Liver (tissue), 9 donors: ENCODE measurements around the gene KSR1. TPM values are rescaled to one million over a fixed set of nuclear protein-coding genes. Genes with fewer than 3 reads are reported as not detected.

Experiments used
- DNase-seq: peaks from one replicate; pipeline ENCODE4 v3.0.0-alpha.2; 2017; ENCODE audit warnings: low spot score
- H3K27ac ChIP-seq, 2 donors: one replicate each; pipeline ENCODE4 v1.7.0; 2013; ENCODE audit warnings: inconsistent platforms in 2 of 2, low read length in 2 of 2, control low read depth in 1 of 2, low read depth in 1 of 2, mild to moderate bottlenecking in 1 of 2
- H3K27me3 ChIP-seq, 4 donors: one replicate each; pipeline versions ENCODE4 v1.6.1 to v1.7.0; 2013; ENCODE audit warnings: low read length in 3 of 4, inconsistent platforms in 1 of 4, mild to moderate bottlenecking in 1 of 4, moderate library complexity in 1 of 4; ENCODE audit not compliant: control insufficient read depth in 4 of 4, insufficient read depth in 4 of 4
- H3K36me3 ChIP-seq, 4 donors: one replicate each; pipeline versions ENCODE4 v1.6.1 to v1.7.0; 2013; ENCODE audit warnings: low read length in 3 of 4, mild to moderate bottlenecking in 3 of 4, low read depth in 1 of 4, moderate library complexity in 1 of 4; ENCODE audit not compliant: control insufficient read depth in 4 of 4, insufficient read depth in 3 of 4
- H3K4me1 ChIP-seq, 4 donors: one replicate each; pipeline versions ENCODE4 v1.6.1 to v1.7.0; 2013; ENCODE audit warnings: low read length in 3 of 4, mild to moderate bottlenecking in 3 of 4, moderate library complexity in 1 of 4; ENCODE audit not compliant: control insufficient read depth in 4 of 4, insufficient read depth in 4 of 4
- H3K4me3 ChIP-seq, 3 donors: one replicate each; pipeline versions ENCODE4 v1.6.1 to v1.7.0; 2013; ENCODE audit warnings: low read length in 3 of 3, control low read depth in 1 of 3, low read depth in 1 of 3, mild to moderate bottlenecking in 1 of 3
- H3K9ac ChIP-seq, 2 donors: one replicate each; pipeline ENCODE4 v1.7.0; 2013; ENCODE audit warnings: low read length in 2 of 2, mild to moderate bottlenecking in 2 of 2, moderate library complexity in 2 of 2, control low read depth in 1 of 2, low read depth in 1 of 2
- H3K9me3 ChIP-seq, 4 donors: one replicate each; pipeline versions ENCODE4 v1.6.1 to v1.7.0; 2013; ENCODE audit warnings: low read length in 3 of 4; ENCODE audit not compliant: control insufficient read depth in 4 of 4
- CTCF ChIP-seq: fragments of 150-350 bp; IDR thresholded peaks from 2 replicates; pipeline ENCODE4 v1.5.1; 2017; ENCODE audit warnings: improper control_type of control experiment, low read depth, low read length; ENCODE audit not compliant: missing input control
- EGR1 ChIP-seq, 2 donors: IDR thresholded peaks; 2 replicates each; pipeline ENCODE4 v1.6.1; 2016 to 2018; ENCODE audit warnings: antibody characterized with exemption in 2 of 2, low read depth in 2 of 2
- FOXA1 ChIP-seq: IDR thresholded peaks from 2 replicates; pipeline ENCODE4 v1.6.1; 2016; ENCODE audit warnings: antibody characterized with exemption
- FOXA2 ChIP-seq: IDR thresholded peaks from 2 replicates; pipeline ENCODE4 v1.6.1; 2016; ENCODE audit warnings: antibody characterized with exemption
- GABPA ChIP-seq, 2 donors: IDR thresholded peaks in 1 of 2; conservative IDR thresholded peaks in 1 of 2; 2 replicates each; pipeline ENCODE4 v1.6.1; 2016; ENCODE audit warnings: antibody characterized with exemption in 2 of 2, mild to moderate bottlenecking in 1 of 2, moderate library complexity in 1 of 2
- HNF4A ChIP-seq, 2 donors: conservative IDR thresholded peaks; 2 replicates each; pipeline ENCODE4 v1.6.1; 2016; ENCODE audit warnings: antibody characterized with exemption in 2 of 2, mild to moderate bottlenecking in 2 of 2
- HNF4G ChIP-seq: IDR thresholded peaks from 2 replicates; pipeline ENCODE4 v1.6.1; 2016; ENCODE audit warnings: antibody characterized with exemption
- JUND ChIP-seq, 2 donors: IDR thresholded peaks; 2 replicates each; pipeline ENCODE4 v1.6.1; 2016; ENCODE audit warnings: antibody characterized with exemption in 2 of 2
- MAX ChIP-seq: IDR thresholded peaks from 2 replicates; pipeline ENCODE4 v1.6.1; 2016; ENCODE audit warnings: antibody characterized with exemption
- NR2F2 ChIP-seq: IDR thresholded peaks from 2 replicates; pipeline ENCODE4 v1.6.1; 2016; ENCODE audit warnings: antibody characterized with exemption
- RAD21 ChIP-seq, 2 donors: IDR thresholded peaks; 2 replicates each; pipeline ENCODE4 v1.6.1; 2016; ENCODE audit warnings: antibody characterized with exemption in 2 of 2, mild to moderate bottlenecking in 2 of 2
- REST ChIP-seq: IDR thresholded peaks from 2 replicates; pipeline ENCODE4 v1.6.1; 2016; ENCODE audit warnings: antibody characterized with exemption, mild to moderate bottlenecking
- RXRA ChIP-seq, 2 donors: IDR thresholded peaks; 2 replicates each; pipeline ENCODE4 v1.6.1; 2017 to 2018; ENCODE audit warnings: antibody characterized with exemption in 2 of 2, mild to moderate bottlenecking in 1 of 2
- SP1 ChIP-seq: IDR thresholded peaks from 2 replicates; pipeline ENCODE4 v1.6.1; 2018; ENCODE audit warnings: antibody characterized with exemption, mild to moderate bottlenecking
- TAF1 ChIP-seq: conservative IDR thresholded peaks from 2 replicates; pipeline ENCODE4 v1.6.1; 2016; ENCODE audit warnings: antibody characterized with exemption, mild to moderate bottlenecking
- YY1 ChIP-seq: IDR thresholded peaks from 2 replicates; pipeline ENCODE4 v1.6.1; 2016; ENCODE audit warnings: antibody characterized with exemption, mild to moderate bottlenecking
- WGBS: extraction: QIAGEN DNeasy Blood & Tissue Kit; methylation state at CpG from one replicate; pipeline ENCODE4 v1.1.7; 2013; 5-methylcytosine and 5-hydroxymethylcytosine counted together
- polyA plus RNA-seq, 2 donors: library from polyadenylated mRNA; stranded (reverse) in 1 of 2; unstranded in 1 of 2; fragments of 200-250 nt in 1 of 2; fragments of >200 nt in 1 of 2; fragmentation: Nextera tagmentation in 1 of 2; extraction: Ambion mirVana in 1 of 2; gene quantifications; one replicate each; pipeline versions ENCODE4 v1.2.1 to v1.2.3, GENCODE V29; 2013 to 2015
- total RNA-seq, 2 donors: library from RNA; depleted of rRNA; stranded (reverse); fragments of >200 nt; gene quantifications; one replicate each; pipeline ENCODE4 v1.2.3, GENCODE V29; 2014
- TF ChIP-seq, protein P1 (sequence below): IDR thresholded peaks from 2 replicates; pipeline ENCODE4 v1.6.1; 2016; ENCODE audit warnings: antibody characterized with exemption
- TF ChIP-seq, protein P2 (sequence below): IDR thresholded peaks from 2 replicates; pipeline ENCODE4 v1.6.1; 2016; ENCODE audit warnings: antibody characterized with exemption
- donor health status: healthy.
- donor health status: healthy.
- donor health status: healthy.
- donor health status: healthy.
- donor health status: healthy.

KSR1 gene
- total and polyA plus RNA-seq, 4 donors, result 1.2 to 9.0 (median 4.1) TPM

GRCh38 chr17:27423651-27424050 is 32.6 kb upstream of the KSR1 start:
- no peak overlapping the region for H3K27ac ChIP-seq
- no peaks in the 10 kb centered on the region for H3K36me3 ChIP-seq
- no peaks in the 10 kb centered on the region for H3K27me3 ChIP-seq
- H3K9ac ChIP-seq, result no peak overlapping the region
- H3K4me3 ChIP-seq, result no peak overlapping the region
- H3K9me3 ChIP-seq, result no peaks in the 10 kb centered on the region
- no peak for DNase-seq
- WGBS, result 87% methylated on average over 3 of the region's 3 CpGs
- H3K4me1 ChIP-seq, result no peaks in the 10 kb centered on the region
- TF ChIP-seq FOXA2 (no peak), CTCF (no peak), FOXA1 (no peak), RAD21 (IDR thresholded peaks at IDR 0.05) (no peak), NR2F2 (no peak), REST (no peak), SP1 (no peak), RXRA (IDR thresholded peaks at IDR 0.05) (no peak), JUND (IDR thresholded peaks at IDR 0.05) (no peak), EGR1 (IDR thresholded peaks at IDR 0.05; ENCODE audit: low read depth in 2 of 2) (no peak), TAF1 (no peak), YY1 (no peak), HNF4G (no peak), HNF4A (conservative IDR thresholded peaks at IDR 0.05) (no peak), MAX (no peak), GABPA (IDR thresholded peaks at IDR 0.05 in 1 of 2, conservative IDR thresholded peaks at IDR 0.05 in 1 of 2) (no peak)
- TF ChIP-seq, protein P1, sequence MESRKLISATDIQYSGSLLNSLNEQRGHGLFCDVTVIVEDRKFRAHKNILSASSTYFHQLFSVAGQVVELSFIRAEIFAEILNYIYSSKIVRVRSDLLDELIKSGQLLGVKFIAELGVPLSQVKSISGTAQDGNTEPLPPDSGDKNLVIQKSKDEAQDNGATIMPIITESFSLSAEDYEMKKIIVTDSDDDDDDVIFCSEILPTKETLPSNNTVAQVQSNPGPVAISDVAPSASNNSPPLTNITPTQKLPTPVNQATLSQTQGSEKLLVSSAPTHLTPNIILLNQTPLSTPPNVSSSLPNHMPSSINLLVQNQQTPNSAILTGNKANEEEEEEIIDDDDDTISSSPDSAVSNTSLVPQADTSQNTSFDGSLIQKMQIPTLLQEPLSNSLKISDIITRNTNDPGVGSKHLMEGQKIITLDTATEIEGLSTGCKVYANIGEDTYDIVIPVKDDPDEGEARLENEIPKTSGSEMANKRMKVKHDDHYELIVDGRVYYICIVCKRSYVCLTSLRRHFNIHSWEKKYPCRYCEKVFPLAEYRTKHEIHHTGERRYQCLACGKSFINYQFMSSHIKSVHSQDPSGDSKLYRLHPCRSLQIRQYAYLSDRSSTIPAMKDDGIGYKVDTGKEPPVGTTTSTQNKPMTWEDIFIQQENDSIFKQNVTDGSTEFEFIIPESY, result no peak
- TF ChIP-seq, protein P2, sequence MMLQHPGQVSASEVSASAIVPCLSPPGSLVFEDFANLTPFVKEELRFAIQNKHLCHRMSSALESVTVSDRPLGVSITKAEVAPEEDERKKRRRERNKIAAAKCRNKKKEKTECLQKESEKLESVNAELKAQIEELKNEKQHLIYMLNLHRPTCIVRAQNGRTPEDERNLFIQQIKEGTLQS, result no peak
